AG04450 (cell line): ENCODE results near the gene FOSL2. TPM values are rescaled to one million over a fixed set of nuclear protein-coding genes. Genes with fewer than 3 reads are reported as not detected.

Experiments used
- CTCF ChIA-PET: fragments of 300-600, 350-600 bp; formaldehyde crosslinking; extraction: SDS; loops from one replicate; lab custom pipeline; 2022; ENCODE audit warnings: antibody characterized with exemption, inconsistent platforms; lab: Charles Lee
- POLR2A ChIA-PET: fragments of 350-600 bp; formaldehyde crosslinking; extraction: SDS; loops from one replicate; lab custom pipeline; 2021; ENCODE audit warnings: antibody characterized with exemption, inconsistent platforms; lab: Yijun Ruan, JAX
- DNase-seq: peaks from one replicate; pipeline ENCODE4 v3.0.0-alpha.2; 2011; ENCODE audit warnings: low read depth, low spot score
- H3K27ac ChIP-seq: one replicate; pipeline ENCODE4 v1.5.1; 2012; ENCODE audit warnings: low read depth, low read length, control low read depth
- H3K27me3 ChIP-seq: one replicate; pipeline ENCODE4 v1.6.0; 2012; ENCODE audit warnings: low read length; ENCODE audit not compliant: control insufficient read depth, insufficient read depth
- H3K4me3 ChIP-seq: 2 replicates; pipeline ENCODE4 v1.5.1; 2011; ENCODE audit warnings: mild to moderate bottlenecking, low read depth, low read length, control low read depth
- H3K9me3 ChIP-seq: 2 replicates; pipeline ENCODE4 v1.5.1; 2012; ENCODE audit warnings: low read length; ENCODE audit not compliant: control insufficient read depth, insufficient read depth
- CTCF ChIP-seq: IDR thresholded peaks from 2 replicates; pipeline ENCODE4 v1.5.1; 2011; ENCODE audit warnings: low read depth, low read length, control low read depth, inconsistent platforms
- polyA plus RNA-seq: library from polyadenylated mRNA; depleted of rRNA; stranded (reverse); fragments of >200 nt; gene quantifications from 2 replicates; pipeline ENCODE4 v1.2.3, GENCODE V29; 2011

Gene FOSL2
- polyA plus RNA-seq, 1 experiment: 45.3 TPM

GRCh38 chr2:28390746-28391563 lies 1.7 kb upstream of the FOSL2 start:
- CTCF ChIA-PET: interaction anchor here (0.6 to 1.3 kb wide), 6 partner anchors 100 to 708 kb away, joined by 3 to 4 read pairs (median 3); no protein-coding TSS in a partner anchor
- POLR2A ChIA-PET: interaction anchor here (0.5 to 2.2 kb wide), 18 partner anchors 20 to 592 kb away, joined by 3 to 20 read pairs (median 4); partner anchors contain the start of gene PPP1CB
- peak overlapping the region; percentile 97 for H3K27ac ChIP-seq
- no peak for TF ChIP-seq CTCF
- no peaks in the 10 kb centered on the region; the same call in 1 of the 2 replicates for H3K9me3 ChIP-seq
- DNase-seq: no peak
- no peaks in the 10 kb centered on the region for H3K27me3 ChIP-seq
- peak overlapping the region; percentile 63 for H3K4me3 ChIP-seq

GRCh38 chr2:28391564-28392296 lies 928 bp upstream of the FOSL2 start:
- no peak for TF ChIP-seq CTCF
- POLR2A ChIA-PET: interaction anchor here (0.7 to 2.2 kb wide), 16 partner anchors 14 to 688 kb away, joined by 3 to 20 read pairs (median 4); no protein-coding TSS in a partner anchor

GRCh38 chr2:28393114-28393836 lies 617 bp downstream of the FOSL2 start:
- no peaks in the 10 kb centered on the region; the same call in 1 of the 2 replicates for H3K9me3 ChIP-seq
- CTCF ChIA-PET: interaction anchor here (1.4 kb wide), 1 partner anchor 671 kb away, joined by 4 read pairs; no protein-coding TSS in a partner anchor
- no peak for TF ChIP-seq CTCF
- H3K27ac ChIP-seq: peak overlapping the region; percentile 99
- POLR2A ChIA-PET: interaction anchor here (0.9 to 2.2 kb wide), 10 partner anchors 13 to 690 kb away, joined by 3 to 12 read pairs (median 4); no protein-coding TSS in a partner anchor
- peak overlapping the region; percentile 74 for H3K4me3 ChIP-seq
- H3K27me3 ChIP-seq: no peaks in the 10 kb centered on the region
- no peak for DNase-seq

More at GRCh38 chr2:28391564-28392296, 928 bp upstream of the FOSL2 start:
- Histone ChIP-seq H3K27me3 (no peaks in the 10 kb centered on the region), H3K27ac (peak overlapping the region; percentile 97), H3K9me3 (no peaks in the 10 kb centered on the region; the same call in 1 of the 2 replicates), H3K4me3 (peak overlapping the region; percentile 63)
- peak; percentile 67 for DNase-seq
- CTCF ChIA-PET: interaction anchor here (0.6 to 1.4 kb wide), 7 partner anchors 100 to 709 kb away, joined by 3 to 4 read pairs (median 3); no protein-coding TSS in a partner anchor

GRCh38 chr2:28394331-28394877 lies 1.7 kb downstream of the FOSL2 start:
- Histone ChIP-seq H3K4me3 (peak overlapping the region; percentile 74), H3K27ac (peak overlapping the region; percentile 99)
- POLR2A ChIA-PET: interaction anchor here (0.8 kb wide), 1 partner anchor 313 kb away, joined by 3 read pairs; no protein-coding TSS in a partner anchor

More at GRCh38 chr2:28394331-28394877, 1.7 kb downstream of the FOSL2 start:
- Histone ChIP-seq H3K9me3 (no peaks in the 10 kb centered on the region; the same call in 1 of the 2 replicates), H3K27me3 (no peaks in the 10 kb centered on the region)
- CTCF ChIA-PET: no interaction called here
- TF ChIP-seq CTCF: no peak
- DNase-seq: no peak
